HepG2 (cell line): ENCODE measurements around the gene SMARCB1. TPM values are rescaled to one million over a fixed set of nuclear protein-coding genes. Genes with fewer than 3 reads are reported as not detected.

Experiments
- ATAC-seq: fragments of 200-7000 bp; cut with Tn5 transposase; 3 replicates; pipeline ENCODE4 v1.9.1; 2020; ENCODE audit warnings: mild to moderate bottlenecking, moderate library complexity
- BruUV-seq: library from RNA; stranded (reverse); fragments of 400-500 nt; replicated peaks from 2 replicates; lab custom pipeline; 2021; lab: Mats Ljungman, UMichigan
- CTCF ChIA-PET: fragments of 300-600 bp; formaldehyde crosslinking; extraction: SDS; loops from one replicate; lab custom pipeline; 2021; ENCODE audit warnings: low total read pairs, inconsistent platforms, low intra/inter-chr PET ratio; lab: Yijun Ruan, JAX
- POLR2A ChIA-PET: fragments of 350-600 bp; sonication (Branson Sonifier 250); formaldehyde crosslinking; loops from one replicate; lab custom pipeline; 2020; ENCODE audit warnings: antibody characterized with exemption, inconsistent platforms; lab: Yijun Ruan, JAX
- DNase-seq: peaks from one replicate; pipeline ENCODE4 v3.0.0-alpha.2; 2015; ENCODE audit warnings: low spot score
- FAIRE-seq: peaks from 3 replicates; lab custom pipeline; 2011; peaks lifted over from hg19 to GRCh38; lab: Jason Lieb, UNC
- H2AFZ ChIP-seq: one replicate; pipeline ENCODE4 v1.6.1; 2011; ENCODE audit warnings: low read length, inconsistent platforms
- H3K27ac ChIP-seq: fragments of 300-600 bp; 3 replicates; pipeline ENCODE4 v1.8.0; 2011; ENCODE audit warnings: mixed run types, mild to moderate bottlenecking, mixed read lengths, low read length, inconsistent platforms; ENCODE audit not compliant: insufficient read depth; ENCODE audit errors: extremely low read length
- H3K27me3 ChIP-seq, 2 experiments: fragments of 200-600 bp in 1 of 2; 2 replicates in 1 of 2; 3 replicates in 1 of 2; pipeline versions ENCODE4 v1.6.0 to v1.8.0; 2011; ENCODE audit warnings: low read length in 2 of 2, mild to moderate bottlenecking in 2 of 2, moderate library complexity in 2 of 2, inconsistent platforms in 1 of 2; ENCODE audit not compliant: insufficient read depth in 2 of 2, control insufficient read depth in 1 of 2
- H3K36me3 ChIP-seq, 2 experiments: fragments of 200-600 bp in 1 of 2; replicated peaks in 1 of 2; 2 replicates in 1 of 2; 3 replicates in 1 of 2; pipeline versions ENCODE4 v1.5.1 to v1.8.0; 2011; ENCODE audit warnings: low read length in 2 of 2, inconsistent platforms in 1 of 2; ENCODE audit not compliant: insufficient read depth in 2 of 2, control insufficient read depth in 1 of 2
- H3K4me1 ChIP-seq: 2 replicates; pipeline ENCODE4 v1.5.1; 2012; ENCODE audit warnings: low read length, inconsistent platforms; ENCODE audit not compliant: insufficient read depth
- H3K4me2 ChIP-seq: 2 replicates; pipeline ENCODE4 v1.6.0; 2011; ENCODE audit warnings: low read depth, low read length, inconsistent platforms
- H3K4me3 ChIP-seq, 3 experiments: fragments of 200-600 bp in 1 of 3; sonication (generic), shearing (Covaris generic) in 1 of 3; replicated peaks in 1 of 3; 2 replicates each; pipeline ENCODE4 v1.5.1; 2011 to 2016; ENCODE audit warnings: low read length in 3 of 3, inconsistent platforms in 2 of 3, low read depth in 2 of 3, mild to moderate bottlenecking in 2 of 3, control low read depth in 1 of 3, mixed read lengths in 1 of 3; ENCODE audit not compliant: insufficient read depth in 1 of 3
- H3K79me2 ChIP-seq: one replicate; pipeline ENCODE4 v1.6.1; 2011; ENCODE audit warnings: low read length, inconsistent platforms; ENCODE audit not compliant: insufficient read depth
- H3K9ac ChIP-seq: 2 replicates; pipeline ENCODE4 v1.6.0; 2011; ENCODE audit warnings: mild to moderate bottlenecking, low read depth, low read length, inconsistent platforms; ENCODE audit not compliant: insufficient read depth
- H3K9me3 ChIP-seq: 2 replicates; pipeline ENCODE4 v1.5.1; 2012; ENCODE audit warnings: mild to moderate bottlenecking, low read length
- H4K20me1 ChIP-seq: 2 replicates; pipeline ENCODE4 v1.6.0; 2011; ENCODE audit warnings: inconsistent platforms, mild to moderate bottlenecking, low read length, moderate library complexity; ENCODE audit not compliant: insufficient read depth
- ATF5 ChIP-seq: sonication (generic); formaldehyde crosslinking; IDR thresholded peaks from 2 replicates; pipeline ENCODE4 v1.4.0; 2020; ENCODE audit warnings: mild to moderate bottlenecking, low read depth, missing genetic modification reagents
- EEA1 ChIP-seq: sonication (generic); formaldehyde crosslinking; IDR thresholded peaks from 2 replicates; pipeline ENCODE4 v1.5.1; 2020; ENCODE audit warnings: mild to moderate bottlenecking, missing genetic modification reagents, borderline replicate concordance
- HNF4A ChIP-seq: sonication (generic); formaldehyde crosslinking; IDR thresholded peaks from 2 replicates; pipeline ENCODE4 v1.4.0; 2020; ENCODE audit warnings: missing genetic modification reagents
- HOXA7 ChIP-seq: sonication (generic); formaldehyde crosslinking; IDR thresholded peaks from 2 replicates; pipeline ENCODE4 v1.8.1; 2022; ENCODE audit warnings: mild to moderate bottlenecking, missing genetic modification reagents, moderate library complexity
- MIXL1 ChIP-seq: IDR thresholded peaks from 2 replicates; pipeline ENCODE4 v1.6.1; 2016
- NCOA1 ChIP-seq: sonication (generic); formaldehyde crosslinking; IDR thresholded peaks from 2 replicates; pipeline ENCODE4 v1.9.0; 2021; ENCODE audit warnings: missing genetic modification reagents
- NFE2L1 ChIP-seq: sonication (generic); formaldehyde crosslinking; IDR thresholded peaks from 2 replicates; pipeline ENCODE4 v1.4.0; 2020; ENCODE audit warnings: missing genetic modification reagents, mild to moderate bottlenecking, borderline replicate concordance
- REST ChIP-seq, 2 experiments: IDR thresholded peaks; 2 replicates each; pipeline ENCODE4 v1.6.1; 2011 to 2012; ENCODE audit warnings: low read length in 2 of 2, borderline replicate concordance in 1 of 2, low read depth in 1 of 2, mild to moderate bottlenecking in 1 of 2, moderate library complexity in 1 of 2
- SIX4 ChIP-seq: sonication (generic); formaldehyde crosslinking; IDR thresholded peaks from 2 replicates; pipeline ENCODE4 v1.4.0; 2020; ENCODE audit warnings: missing genetic modification reagents
- STAT5B ChIP-seq: sonication (generic); formaldehyde crosslinking; IDR thresholded peaks from 2 replicates; pipeline ENCODE4 v1.4.0; 2020; ENCODE audit warnings: missing genetic modification reagents
- TARDBP ChIP-seq: sonication (generic); formaldehyde crosslinking; IDR thresholded peaks from 2 replicates; pipeline ENCODE4 v1.8.0; 2022; ENCODE audit warnings: mild to moderate bottlenecking, missing genetic modification reagents
- ZNF280D ChIP-seq: sonication (generic); formaldehyde crosslinking; IDR thresholded peaks from 2 replicates; pipeline ENCODE4 v1.5.1; 2020; ENCODE audit warnings: mild to moderate bottlenecking, missing genetic modification reagents
- ZNF362 ChIP-seq: sonication (generic); formaldehyde crosslinking; IDR thresholded peaks from 2 replicates; pipeline ENCODE4 v1.4.0; 2020; ENCODE audit warnings: missing genetic modification reagents, mild to moderate bottlenecking, borderline replicate concordance
- ZNF572 ChIP-seq: sonication (generic); formaldehyde crosslinking; IDR thresholded peaks from 2 replicates; pipeline ENCODE4 v1.5.1; 2020; ENCODE audit warnings: mild to moderate bottlenecking, missing genetic modification reagents
- ZNF737 ChIP-seq: sonication (generic); formaldehyde crosslinking; IDR thresholded peaks from 2 replicates; pipeline ENCODE4 v1.5.0; 2020; ENCODE audit warnings: missing genetic modification reagents, mild to moderate bottlenecking, borderline replicate concordance
- ZNF784 ChIP-seq: sonication (generic); formaldehyde crosslinking; IDR thresholded peaks from 2 replicates; pipeline ENCODE4 v1.5.1; 2020; ENCODE audit warnings: missing genetic modification reagents, mild to moderate bottlenecking, borderline replicate concordance
- WGBS: methylation state at CpG from one replicate; pipeline ENCODE4 v1.1.6; 2017; ENCODE audit warnings: low lambda C conversion rate; 5-methylcytosine and 5-hydroxymethylcytosine counted together
- in situ Hi-C: cut with HindIII; loops from 2 replicates; pipeline ENCODE4 v1.10.0; 2017; ENCODE audit warnings: low pct_unique_long_range_greater_than_20kb; ENCODE audit not compliant: extremely low pct_ligation_motif_present
- intact Hi-C: fragments of 100-400 bp; cut with micrococcal nuclease; formaldehyde crosslinking; loops from one replicate; pipeline ENCODE4 v1.10.0; 2022; ENCODE audit not compliant: unreplicated experiment
- polyA plus RNA-seq, 8 experiments: library from polyadenylated mRNA; depleted of rRNA in 3 of 8; stranded (reverse) in 7 of 8; unstranded in 1 of 8; fragments of >200 nt; fragmentation: Illumina TruSeq in 4 of 8; extraction: Trizol in 4 of 8; gene quantifications; 2 replicates each; pipeline versions ENCODE4 v1.2.1 to v1.2.3, GENCODE V29; 2011 to 2016; ENCODE audit warnings: low read depth in 4 of 8, missing spikeins in 1 of 8, mixed read lengths in 1 of 8; ENCODE audit not compliant: insufficient read depth in 1 of 8
- total RNA-seq, 5 experiments: library from RNA; depleted of rRNA; stranded (reverse); fragments of >200 nt; fragmentation: Illumina TruSeq; extraction: Trizol; gene quantifications; 2 replicates each; pipeline ENCODE4 v1.2.3, GENCODE V29; 2016; ENCODE audit warnings: low read depth in 1 of 5

The SMARCB1 gene
- total and polyA plus RNA-seq, 2 of the 13 experiments (the other 11 are each of a cell fraction or from before 2014, with no cell fraction given) = 74.0 to 166 TPM

GRCh38 chr22:23755711-23756110, 31.1 kb upstream of the SMARCB1 start:
- ChIA-PET CTCF (no interaction called here), POLR2A (no interaction called here)
- no peak for ATAC-seq
- Histone ChIP-seq H3K36me3 (no peaks in the 10 kb centered on the region), H3K4me2 (no peak overlapping the region), H3K27me3 (no peaks in the 10 kb centered on the region; a peak in 1 of 5 replicates), H3K9ac (no peak overlapping the region), H4K20me1 (no peaks in the 10 kb centered on the region), H3K4me3 (no peak overlapping the region), H3K79me2 (no peaks in the 10 kb centered on the region), H3K27ac (no peak overlapping the region), H2AFZ (no peak overlapping the region), H3K9me3 (no peaks in the 10 kb centered on the region), H3K4me1 (peaks cover 13% of the 10 kb centered on the region)
- BruUV-seq = no TSS peak
- FAIRE-seq = no peak
- TF ChIP-seq HOXA7 (no peak), ZNF280D (CRISPR knock-in tag) (no peak), REST (IDR thresholded peaks at IDR 0.05; ENCODE audit: borderline replicate concordance in 1 of 2, low read depth in 1 of 2, low read length in 2 of 2) (no peak), NCOA1 (CRISPR knock-in tag) (no peak), EEA1 (no peak), SIX4 (no peak), TARDBP (CRISPR knock-in tag) (no peak), MIXL1 (CRISPR knock-in tag) (no peak), ZNF737 (CRISPR knock-in tag) (no peak), ZNF784 (no peak), ATF5 (CRISPR knock-in tag) (no peak), ZNF362 (no peak), ZNF572 (CRISPR knock-in tag) (no peak), NFE2L1 (CRISPR knock-in tag) (no peak), HNF4A (CRISPR knock-in tag) (no peak), STAT5B (CRISPR knock-in tag) (no peak)
- no peak for DNase-seq
- 77% methylated on average over 8 of the region's 8 CpGs for WGBS
- intact Hi-C loops (no loop called here), in situ Hi-C loops (no loop called here)
